Lower leg skin (tissue), 4 donors: Measurements from ENCODE around the gene CLEC4D. TPM values are rescaled to one million over a fixed set of nuclear protein-coding genes. Genes with fewer than 3 reads are reported as not detected.
"Not testable (repeated sequence)": the region's sequence is repeated elsewhere in the genome, so short reads cannot be mapped to it uniquely, and the experiment has no call there.

Source experiments
- DNase-seq, 2 donors: peaks; one replicate each; pipeline ENCODE4 v3.0.0-alpha.2; 2019; ENCODE audit warnings: low spot score in 2 of 2
- H3K4me3 ChIP-seq: fragments of 200-600 bp; sonication (generic); 2 replicates; pipeline ENCODE4 v1.5.1; 2017; ENCODE audit warnings: mild to moderate bottlenecking, low read depth; ENCODE audit not compliant: poor library complexity, severe bottlenecking
- POLR2A ChIP-seq, 2 donors: fragments of 450-650 bp; IDR thresholded peaks; one replicate each; pipeline ENCODE4 v1.6.1; 2016 to 2017; ENCODE audit warnings: antibody characterized with exemption in 2 of 2, mild to moderate bottlenecking in 1 of 2, moderate library complexity in 1 of 2
- WGBS, 2 donors: methylation state at CpG; one replicate each; pipeline ENCODE4 v1.1.5; 2018; 5-methylcytosine and 5-hydroxymethylcytosine counted together
- intact Hi-C: fragments of 100-400 bp; cut with DNase I; formaldehyde crosslinking; loops from one replicate; pipeline ENCODE4 v1.15.0; 2023; ENCODE audit warnings: low total_unique reads
- total RNA-seq, 4 donors: library from RNA; depleted of rRNA; stranded (reverse); fragments of >200 nt; gene quantifications; one replicate each; pipeline ENCODE4 v1.1.0, GENCODE V29; 2016
- TF ChIP-seq, protein P1 (sequence below), 3 donors: fragments of 450-650 bp; IDR thresholded peaks; one replicate each; pipeline ENCODE4 v1.5.1; 2016; ENCODE audit warnings: antibody characterized with exemption in 3 of 3, mild to moderate bottlenecking in 3 of 3, moderate library complexity in 2 of 3

Gene CLEC4D
- total RNA-seq, 4 donors from 2014 or later: 0.26 TPM; not detected in 3

DNA sequence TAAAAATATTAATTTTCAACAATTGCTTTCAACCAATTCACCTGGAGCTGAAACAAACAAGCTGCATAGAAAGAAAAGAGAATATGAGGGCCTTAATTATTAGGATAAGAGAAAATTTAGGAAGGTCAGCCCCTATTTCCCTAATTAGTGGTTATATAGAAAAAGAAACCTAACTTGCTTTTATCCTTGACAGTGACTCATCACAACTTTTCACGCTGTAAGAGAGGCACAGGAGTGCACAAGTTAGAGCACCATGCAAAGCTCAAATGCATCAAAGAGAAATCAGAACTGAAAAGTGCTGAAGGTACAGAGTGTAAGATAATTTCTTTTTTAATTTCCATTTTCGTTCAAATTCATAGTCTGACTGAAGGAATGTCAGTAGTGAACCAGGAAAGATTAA is 4.7 kb downstream of the CLEC4D start:
- no peak overlapping the region for H3K4me3 ChIP-seq
- TF ChIP-seq POLR2A (IDR thresholded peaks at IDR 0.05): no peak
- TF ChIP-seq, protein P1, sequence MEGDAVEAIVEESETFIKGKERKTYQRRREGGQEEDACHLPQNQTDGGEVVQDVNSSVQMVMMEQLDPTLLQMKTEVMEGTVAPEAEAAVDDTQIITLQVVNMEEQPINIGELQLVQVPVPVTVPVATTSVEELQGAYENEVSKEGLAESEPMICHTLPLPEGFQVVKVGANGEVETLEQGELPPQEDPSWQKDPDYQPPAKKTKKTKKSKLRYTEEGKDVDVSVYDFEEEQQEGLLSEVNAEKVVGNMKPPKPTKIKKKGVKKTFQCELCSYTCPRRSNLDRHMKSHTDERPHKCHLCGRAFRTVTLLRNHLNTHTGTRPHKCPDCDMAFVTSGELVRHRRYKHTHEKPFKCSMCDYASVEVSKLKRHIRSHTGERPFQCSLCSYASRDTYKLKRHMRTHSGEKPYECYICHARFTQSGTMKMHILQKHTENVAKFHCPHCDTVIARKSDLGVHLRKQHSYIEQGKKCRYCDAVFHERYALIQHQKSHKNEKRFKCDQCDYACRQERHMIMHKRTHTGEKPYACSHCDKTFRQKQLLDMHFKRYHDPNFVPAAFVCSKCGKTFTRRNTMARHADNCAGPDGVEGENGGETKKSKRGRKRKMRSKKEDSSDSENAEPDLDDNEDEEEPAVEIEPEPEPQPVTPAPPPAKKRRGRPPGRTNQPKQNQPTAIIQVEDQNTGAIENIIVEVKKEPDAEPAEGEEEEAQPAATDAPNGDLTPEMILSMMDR (IDR thresholded peaks at IDR 0.05): no peak
- intact Hi-C loops: no loop called here
- 53 to 57% methylated on average over 2 of the region's 2 CpGs for WGBS, 2 donors
- DNase-seq: no peak

DNA sequence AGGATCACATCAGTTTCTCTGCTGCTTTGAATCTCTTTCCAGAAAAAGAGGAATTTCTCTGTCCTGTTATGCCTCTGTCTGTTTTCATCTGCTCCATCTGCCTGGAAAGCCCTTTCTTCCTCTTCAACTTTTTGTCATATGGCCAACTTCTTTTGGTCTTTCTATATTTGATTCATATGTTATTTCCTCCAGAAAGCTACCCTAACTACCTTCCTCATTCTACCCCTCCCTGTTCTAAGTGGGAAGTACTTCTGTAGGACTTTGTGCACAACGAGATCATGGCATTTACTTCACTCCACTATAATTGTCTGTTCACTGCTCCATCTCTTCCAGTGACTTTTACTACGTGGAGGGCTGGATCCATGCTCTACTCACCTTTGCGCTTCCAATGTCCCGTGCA is 5.9 kb downstream of the CLEC4D start:
- WGBS, 2 donors: 63 to 73% methylated on average over 4 of the region's 4 CpGs
- intact Hi-C loops: no loop called here
- no peak for DNase-seq
- no peak overlapping the region for H3K4me3 ChIP-seq
- no peak for TF ChIP-seq POLR2A (IDR thresholded peaks at IDR 0.05)
- TF ChIP-seq, protein P1 (IDR thresholded peaks at IDR 0.05): no peak

DNA sequence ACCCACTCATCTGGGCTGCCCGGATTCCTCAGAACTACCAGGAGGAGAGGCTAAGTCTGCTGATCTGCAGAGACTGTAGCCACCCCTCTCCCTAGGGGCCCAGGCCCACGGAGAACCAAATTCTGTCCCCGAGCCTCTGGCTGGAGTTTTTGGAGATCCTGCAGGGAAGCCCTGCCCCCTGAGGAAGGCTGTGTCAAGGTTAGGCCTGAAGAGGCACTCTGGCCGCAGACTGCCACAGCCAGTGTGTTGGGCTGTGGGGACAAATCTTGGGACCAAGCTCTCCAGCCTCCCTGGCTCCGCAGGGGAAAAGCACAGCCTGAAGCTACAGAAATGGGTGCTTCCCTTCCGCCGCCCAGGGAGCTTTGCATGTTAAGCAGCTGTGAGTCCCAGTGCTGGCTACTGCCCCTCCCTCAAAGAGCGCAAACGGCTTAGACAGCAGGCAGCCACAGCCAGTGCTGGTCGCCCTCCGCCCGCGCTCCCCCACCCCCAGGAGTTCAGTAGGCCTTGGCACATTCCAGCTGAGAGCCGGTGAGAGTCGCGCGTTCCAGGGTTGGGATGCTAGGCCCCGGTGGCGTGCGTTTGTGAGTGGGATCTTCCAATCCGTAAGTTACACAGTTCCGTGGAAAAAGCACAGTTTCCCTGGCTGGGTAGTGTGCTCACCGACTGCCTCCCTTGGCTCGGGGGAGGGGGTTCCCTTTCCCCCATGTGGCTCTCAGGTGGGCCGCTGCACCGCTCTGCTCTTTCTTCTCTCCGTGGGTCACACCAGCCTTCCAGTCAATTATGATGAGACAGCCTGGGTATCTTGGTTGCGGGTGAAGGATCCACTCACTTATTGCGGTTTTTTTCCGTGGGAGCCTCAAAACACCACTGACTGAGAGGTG is 14.2 kb downstream of the CLEC4D start:
- H3K4me3 ChIP-seq: no peak overlapping the region
- 75 to 80% methylated on average over 27 to 29 of the region's 30 CpGs for WGBS, 2 donors
- intact Hi-C loops: no loop called here
- TF ChIP-seq, protein P1 (IDR thresholded peaks at IDR 0.05): no peak
- no peak for TF ChIP-seq POLR2A (IDR thresholded peaks at IDR 0.05)
- no peak for DNase-seq

DNA sequence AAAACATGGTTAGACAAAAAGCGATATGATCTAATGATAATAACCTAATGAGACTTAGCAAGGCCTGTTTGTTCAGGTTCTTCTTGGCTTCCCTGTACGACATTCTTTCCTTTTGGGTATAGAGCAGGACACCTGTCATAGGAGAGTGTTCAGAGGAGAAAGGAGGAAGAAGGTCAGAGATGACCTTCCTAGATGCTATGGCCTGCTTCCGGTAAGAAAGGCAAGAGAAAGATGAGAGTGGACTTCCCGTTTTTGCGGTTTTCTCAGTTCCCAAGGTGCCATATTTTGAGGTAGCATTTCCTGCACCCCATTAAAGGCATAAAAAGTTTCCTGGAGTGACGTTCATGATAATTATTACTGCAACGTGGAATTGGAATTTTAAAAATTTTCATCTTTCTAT is 18.7 kb downstream of the CLEC4D start:
- H3K4me3 ChIP-seq: no peak overlapping the region
- WGBS, 2 donors: 67 to 69% methylated on average over 7 of the region's 7 CpGs
- DNase-seq: no peak
- intact Hi-C loops: no loop called here
- no peak for TF ChIP-seq POLR2A (IDR thresholded peaks at IDR 0.05)
- TF ChIP-seq, protein P1 (IDR thresholded peaks at IDR 0.05): no peak

DNA sequence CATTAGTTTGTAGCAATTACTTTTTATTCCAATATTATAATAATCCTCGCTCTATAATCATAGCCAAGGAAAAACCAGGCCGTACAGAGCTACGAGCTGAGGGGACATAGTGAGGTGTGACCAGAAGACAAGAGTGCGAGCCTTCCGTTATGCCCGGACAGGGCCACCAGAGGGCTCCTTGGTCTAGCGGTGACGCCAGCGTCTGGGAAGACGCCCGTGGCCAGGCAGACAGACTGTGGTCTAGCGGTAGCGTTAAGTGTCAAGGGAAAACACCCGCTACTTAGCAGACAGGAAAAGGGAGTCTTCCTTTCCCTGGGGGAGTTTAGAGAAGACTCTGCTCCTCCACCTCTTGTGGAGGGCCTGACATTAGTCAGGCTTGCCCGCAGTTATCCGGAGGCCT is 24.5 kb downstream of the CLEC4D start:
- DNase-seq, intact Hi-C loops, H3K4me3 ChIP-seq: not testable (repeated sequence)
- 92 to 94% methylated on average over 16 of the region's 16 CpGs for WGBS, 2 donors

DNA sequence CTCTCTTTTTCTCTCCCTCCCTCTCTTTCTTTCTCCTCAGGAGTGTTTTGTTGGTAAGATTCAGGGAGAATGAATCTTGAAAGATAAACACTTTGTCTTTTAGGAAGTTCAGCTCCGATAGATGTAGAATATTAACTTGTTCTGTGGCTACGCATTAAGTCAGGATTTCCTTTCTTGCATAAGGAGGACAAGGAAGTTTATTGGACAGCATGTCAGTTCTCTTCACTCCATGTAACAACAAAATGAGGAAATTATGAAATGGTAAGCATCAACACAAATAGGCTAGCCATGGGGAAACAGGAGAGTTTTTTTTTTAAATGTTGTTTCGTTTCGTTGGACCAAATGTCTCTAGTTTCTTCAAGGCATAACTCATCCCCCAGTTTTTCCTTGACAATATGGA is 27.5 kb downstream of the CLEC4D start, which contains the start of gene CLEC4E:
TSS of gene CLEC4E (minus strand) at position 75 of the 400 bp plus-strand sequence. CDS start 108 bp downstream, outside the sequence.
- intact Hi-C loops, DNase-seq, H3K4me3 ChIP-seq: not testable (repeated sequence)
- WGBS, 2 donors: 59 to 61% methylated on average over 4 of the region's 4 CpGs

DNA sequence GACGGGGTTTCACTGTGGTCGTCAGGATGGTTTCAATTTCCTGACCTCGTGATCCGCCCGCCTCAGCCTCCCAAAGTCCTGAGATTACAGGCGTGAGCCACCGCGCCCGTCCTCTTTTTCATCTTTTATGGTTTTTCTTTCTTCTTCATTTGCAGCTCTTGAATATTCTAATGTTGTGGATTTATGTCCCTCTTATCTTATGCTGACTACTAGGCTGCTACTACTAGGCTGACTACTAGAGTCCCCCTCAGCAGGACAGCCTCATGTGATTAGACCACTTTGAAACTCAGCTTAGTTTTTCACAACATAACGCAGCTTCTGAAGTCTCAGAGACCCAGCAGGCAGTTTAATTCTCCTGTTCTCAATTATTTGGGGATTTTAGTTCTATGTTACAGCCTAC is 28.3 kb downstream of the CLEC4D start:
- H3K4me3 ChIP-seq: no peak overlapping the region
- DNase-seq: no peak
- intact Hi-C loops: no loop called here
- TF ChIP-seq, protein P1 (IDR thresholded peaks at IDR 0.05): no peak
- TF ChIP-seq POLR2A (IDR thresholded peaks at IDR 0.05): no peak
- WGBS, 2 donors: 76 to 83% methylated on average over 10 of the region's 10 CpGs
